ENCODE results near the gene FYN.

FYN gene

DNA sequence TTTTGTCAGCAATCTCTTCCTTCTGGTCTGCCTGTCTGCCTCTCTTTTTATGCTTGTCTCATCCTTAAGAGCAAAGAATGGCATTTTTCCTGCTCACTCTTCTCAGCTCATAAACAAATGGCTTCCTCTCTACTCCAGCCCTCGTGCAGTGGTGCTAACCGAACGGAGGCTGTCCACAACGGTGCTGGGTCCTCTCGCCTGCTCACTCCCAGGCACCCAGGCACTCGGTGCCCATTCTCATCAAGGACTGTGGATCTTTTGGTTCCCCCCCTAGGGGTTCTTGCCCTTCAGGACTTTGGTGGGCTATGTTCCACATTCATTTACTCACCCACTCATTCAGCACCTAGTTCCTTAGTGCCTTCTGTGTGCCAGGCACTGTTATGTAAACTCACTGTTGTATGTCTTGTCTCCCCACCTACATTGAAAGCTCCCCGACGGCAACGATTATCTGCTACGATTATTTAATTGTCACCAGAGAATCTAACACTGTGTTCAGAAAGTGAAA lies 113.9 kb downstream of the FYN start:
- no peaks in the 10 kb centered on the region for H3K27me3 ChIP-seq (ENCODE audit: control insufficient read depth, low read length)
- H3K4me2 ChIP-seq (ENCODE audit: low read length) = no peak overlapping the region
- TF ChIP-seq EZH2phosphoT487 (IDR thresholded peaks at IDR 0.05; ENCODE audit: borderline replicate concordance, low read length) (no peak), CTCF (IDR thresholded peaks at IDR 0.05; ENCODE audit: low read depth, low read length, poor library complexity, severe bottlenecking) (no peak)
- no peak overlapping the region for H3K4me3 ChIP-seq (ENCODE audit: low read length)
- H3K9me3 ChIP-seq (ENCODE audit: control insufficient read depth, insufficient read depth, low read length) = no peaks in the 10 kb centered on the region
- H3K79me2 ChIP-seq (ENCODE audit: control insufficient read depth, low read length) = no peaks in the 10 kb centered on the region
- no peaks in the 10 kb centered on the region for H3K36me3 ChIP-seq (ENCODE audit: control insufficient read depth, low read length)
- no peaks in the 10 kb centered on the region for H3F3A ChIP-seq (ENCODE audit: control insufficient read depth, insufficient read depth)
- no peak overlapping the region for H3K27ac ChIP-seq (ENCODE audit: low read depth, low read length)
- H4K20me1 ChIP-seq (ENCODE audit: control insufficient read depth, insufficient read depth, low read depth, low read length) = no peaks in the 10 kb centered on the region
- H3K4me1 ChIP-seq (ENCODE audit: control insufficient read depth, low read length) = peaks cover 3% of the 10 kb centered on the region
- no peaks in the 10 kb centered on the region for H3K9me2 ChIP-seq (replicated peaks; ENCODE audit: control insufficient read depth, low read length)

DNA sequence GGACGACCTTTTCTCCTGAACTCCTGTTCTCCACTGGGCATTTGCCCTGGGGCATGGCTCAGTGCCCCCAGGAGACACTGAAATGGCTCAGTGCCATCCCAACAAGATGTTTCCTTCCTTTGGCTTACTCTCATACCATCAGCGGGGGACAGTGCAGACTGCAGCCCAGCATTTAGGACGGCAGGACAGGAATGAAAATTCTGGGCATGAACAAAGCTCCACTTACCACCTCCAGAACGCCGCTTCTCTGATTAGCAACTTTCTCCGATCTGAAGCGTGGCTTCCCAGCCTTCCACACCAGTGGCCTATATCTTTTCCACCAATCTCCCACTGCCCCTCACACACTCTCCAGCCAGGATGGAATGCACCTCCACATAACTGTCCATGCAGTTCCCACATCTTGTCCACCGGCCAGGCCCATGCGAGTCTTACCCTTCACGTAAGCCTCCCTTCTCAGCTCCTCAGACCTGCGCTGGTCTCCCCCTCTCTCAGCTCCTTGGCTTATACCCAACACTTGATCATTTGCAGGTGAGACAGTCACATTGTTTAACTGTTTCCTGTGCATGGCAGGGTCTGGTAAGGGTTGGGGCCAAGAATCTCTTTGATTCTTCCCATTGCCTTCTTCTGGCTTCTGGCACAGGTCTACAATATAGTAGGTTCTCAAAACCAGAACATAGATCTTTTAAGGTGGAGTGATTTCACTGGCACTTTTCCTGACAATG lies 114.5 kb downstream of the FYN start:
- Histone ChIP-seq H3K36me3 (ENCODE audit: control insufficient read depth, low read length) (no peaks in the 10 kb centered on the region), H3K4me2 (ENCODE audit: low read length) (no peak overlapping the region), H3K4me1 (ENCODE audit: control insufficient read depth, low read length) (no peaks in the 10 kb centered on the region), H3K79me2 (ENCODE audit: control insufficient read depth, low read length) (no peaks in the 10 kb centered on the region), H4K20me1 (ENCODE audit: control insufficient read depth, insufficient read depth, low read depth, low read length) (no peaks in the 10 kb centered on the region), H3K4me3 (ENCODE audit: low read length) (no peak overlapping the region), H3K9me3 (ENCODE audit: control insufficient read depth, insufficient read depth, low read length) (no peaks in the 10 kb centered on the region), H3K9me2 (replicated peaks; ENCODE audit: control insufficient read depth, low read length) (no peaks in the 10 kb centered on the region), H3K27me3 (ENCODE audit: control insufficient read depth, low read length) (no peaks in the 10 kb centered on the region), H3F3A (ENCODE audit: control insufficient read depth, insufficient read depth) (no peaks in the 10 kb centered on the region), H3K27ac (ENCODE audit: low read depth, low read length) (no peak overlapping the region)
- no peak for TF ChIP-seq EZH2phosphoT487 (IDR thresholded peaks at IDR 0.05; ENCODE audit: borderline replicate concordance, low read length)
- no peak for TF ChIP-seq CTCF (IDR thresholded peaks at IDR 0.05; ENCODE audit: low read depth, low read length, poor library complexity, severe bottlenecking)

- Histone ChIP-seq H3K79me2 (ENCODE audit: control insufficient read depth, low read length) (no peaks in the 10 kb centered on the region), H3K4me2 (ENCODE audit: low read length) (no peak overlapping the region), H3K9me3 (ENCODE audit: control insufficient read depth, insufficient read depth, low read length) (no peaks in the 10 kb centered on the region), H3K9me2 (replicated peaks; ENCODE audit: control insufficient read depth, low read length) (no peaks in the 10 kb centered on the region), H3K4me1 (ENCODE audit: control insufficient read depth, low read length) (no peaks in the 10 kb centered on the region), H3K4me3 (ENCODE audit: low read length) (no peak overlapping the region), H3K27me3 (ENCODE audit: control insufficient read depth, low read length) (no peaks in the 10 kb centered on the region), H3F3A (ENCODE audit: control insufficient read depth, insufficient read depth) (no peaks in the 10 kb centered on the region), H3K36me3 (ENCODE audit: control insufficient read depth, low read length) (no peaks in the 10 kb centered on the region), H3K27ac (ENCODE audit: low read depth, low read length) (no peak overlapping the region), H4K20me1 (ENCODE audit: control insufficient read depth, insufficient read depth, low read depth, low read length) (no peaks in the 10 kb centered on the region)
- TF ChIP-seq EZH2phosphoT487 (IDR thresholded peaks at IDR 0.05; ENCODE audit: borderline replicate concordance, low read length) = no peak
- no peak for TF ChIP-seq CTCF (IDR thresholded peaks at IDR 0.05; ENCODE audit: low read depth, low read length, poor library complexity, severe bottlenecking)
Observed at GRCh38 chr6:111757342-111757741, 115.9 kb downstream of the FYN start.

Measured in DOHH2 (cell line).